ENCODE data around the gene ARMH4.

Gene ARMH4

DNA sequence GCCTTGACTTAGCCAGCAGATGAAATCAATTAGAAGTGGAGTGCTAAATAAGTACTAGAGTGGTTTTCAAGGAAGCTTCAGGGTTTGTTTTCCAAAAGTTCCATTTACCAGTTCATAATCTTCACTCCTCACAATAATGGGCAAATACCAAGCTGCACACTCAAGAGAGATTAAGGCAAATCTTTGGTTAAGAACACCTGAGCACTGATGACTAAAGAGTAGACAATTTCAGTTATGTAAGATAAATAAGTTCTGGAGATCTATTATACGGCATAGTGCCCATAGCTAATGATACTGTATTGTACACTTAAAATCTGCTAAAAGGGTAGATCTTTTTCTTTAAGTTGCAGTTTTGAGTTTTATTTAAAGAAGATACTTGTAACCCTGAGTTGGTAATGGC is 125.0 kb downstream of the ARMH4 start:
- H3K36me3 Mint-ChIP-seq (ENCODE audit: insufficient read depth): no peaks in the 10 kb centered on the region
- no peak for DNase-seq

DNA sequence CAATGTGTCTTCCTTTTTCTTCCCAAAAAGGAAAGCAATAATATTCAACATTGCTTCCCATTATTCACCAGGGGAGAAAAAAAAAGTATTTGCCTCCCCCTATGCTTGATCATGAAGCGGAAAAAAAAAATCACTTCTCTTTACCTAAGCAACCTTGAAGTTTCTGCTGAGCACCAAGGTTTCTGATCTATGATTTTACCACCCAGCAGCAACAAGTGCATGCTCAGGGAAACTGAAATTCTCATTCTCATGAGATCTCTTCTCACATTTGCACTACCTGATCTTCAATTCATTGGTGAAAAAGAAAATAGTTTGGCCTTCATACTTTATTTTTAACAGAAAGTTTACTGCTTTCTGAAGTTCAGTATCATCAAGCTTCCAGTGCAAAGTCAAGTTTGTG is 125.8 kb downstream of the ARMH4 start:
- no peaks in the 10 kb centered on the region for H3K4me1 Mint-ChIP-seq (ENCODE audit: low read depth in 2 of 2)
- no peaks in the 10 kb centered on the region for H3K36me3 Mint-ChIP-seq (ENCODE audit: insufficient read depth)

More for the DNA sequence above, 125.0 kb downstream of the ARMH4 start:
- H3K9me3 Mint-ChIP-seq: no peaks in the 10 kb centered on the region
- H3K4me1 Mint-ChIP-seq (ENCODE audit: low read depth in 2 of 2): no peaks in the 10 kb centered on the region
- no peak for ATAC-seq (replicated peaks)
- H3K27ac Mint-ChIP-seq: no peak overlapping the region
- no peak overlapping the region for H3K4me3 Mint-ChIP-seq
- H3K27me3 Mint-ChIP-seq: peaks cover 9 to 26% of the 10 kb centered on the region in 2 donors

DNA sequence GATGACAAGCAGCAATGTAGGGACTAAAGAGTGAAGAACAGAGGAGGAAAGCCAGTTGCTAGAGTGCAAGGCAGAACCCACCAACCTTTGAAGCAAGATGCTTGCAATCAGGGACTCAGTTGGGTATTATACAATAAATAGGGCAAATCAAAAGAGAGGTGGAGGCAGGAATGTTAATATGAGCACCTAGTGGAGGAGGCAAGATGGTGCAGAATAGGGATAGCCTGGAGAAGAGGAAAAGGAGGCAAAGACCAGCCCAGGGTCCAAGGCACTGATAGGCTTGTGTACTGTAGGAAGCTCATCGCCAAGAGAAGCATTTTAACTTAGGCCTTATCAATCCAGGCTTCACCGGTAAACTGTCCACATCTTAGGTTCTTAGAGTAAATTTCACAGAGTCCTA is 137.2 kb downstream of the ARMH4 start:
- Mint-ChIP-seq H3K9me3 (peaks cover 0 to 1% of the 10 kb centered on the region in 2 donors), H3K4me3 (no peak overlapping the region), H3K27ac (no peak overlapping the region), H3K4me1 (ENCODE audit: low read depth in 2 of 2) (no peaks in the 10 kb centered on the region), H3K27me3 (no peaks in the 10 kb centered on the region), H3K36me3 (ENCODE audit: insufficient read depth) (no peaks in the 10 kb centered on the region)
- DNase-seq (no peak), ATAC-seq (replicated peaks) (no peak)

More for the DNA sequence above, 125.8 kb downstream of the ARMH4 start:
- Mint-ChIP-seq H3K27me3 (peaks cover 6 to 26% of the 10 kb centered on the region in 2 donors), H3K9me3 (no peaks in the 10 kb centered on the region), H3K4me3 (no peak overlapping the region), H3K27ac (no peak overlapping the region)
- no peak for ATAC-seq (replicated peaks)
- DNase-seq: no peak

DNA sequence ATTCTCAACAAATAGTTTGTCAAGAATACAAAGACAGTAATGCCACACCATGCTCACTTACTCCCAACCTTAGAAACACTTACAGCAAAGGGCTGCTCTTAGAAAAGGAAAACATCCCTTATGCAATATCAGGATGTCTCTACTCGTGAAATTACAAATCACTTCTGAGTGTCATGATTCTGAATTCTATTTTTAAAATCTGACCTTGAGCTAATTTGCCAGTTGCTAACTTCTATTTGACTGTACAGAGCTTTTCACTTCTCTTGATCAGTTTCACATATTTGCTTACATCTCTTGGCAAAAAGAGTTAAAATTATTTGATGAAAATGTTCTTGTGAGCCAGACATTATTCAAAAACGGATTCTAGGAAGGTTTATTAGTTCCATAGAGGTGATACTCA is 149.4 kb downstream of the ARMH4 start:
- Mint-ChIP-seq H3K36me3 (ENCODE audit: insufficient read depth) (no peaks in the 10 kb centered on the region), H3K9me3 (no peaks in the 10 kb centered on the region), H3K27ac (no peak overlapping the region), H3K27me3 (peaks cover 25 to 30% of the 10 kb centered on the region in 2 donors), H3K4me3 (no peak overlapping the region), H3K4me1 (ENCODE audit: low read depth in 2 of 2) (no peaks in the 10 kb centered on the region)
- ATAC-seq (replicated peaks) (no peak), DNase-seq (no peak)

DNA sequence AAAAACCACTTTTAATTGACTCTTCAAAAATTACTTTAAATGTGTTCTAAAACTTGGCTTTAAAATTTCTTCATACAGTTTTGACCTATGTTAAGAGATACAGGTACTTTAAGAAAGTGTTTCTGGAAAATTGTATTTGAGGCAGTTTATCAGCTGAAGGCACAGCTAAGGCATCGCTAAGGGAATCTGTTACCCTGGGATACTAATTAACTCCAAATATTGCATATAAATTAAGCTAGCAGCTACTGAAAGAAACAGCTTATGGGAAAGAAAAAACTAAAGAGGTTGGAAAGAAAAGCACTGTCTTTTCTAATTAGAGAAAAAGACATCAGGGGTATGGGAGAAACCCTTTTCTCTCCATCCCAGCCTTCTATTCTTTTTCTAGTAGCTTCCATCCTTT is 152.0 kb downstream of the ARMH4 start:
- H3K4me1 Mint-ChIP-seq (ENCODE audit: low read depth in 2 of 2): no peaks in the 10 kb centered on the region
- peaks cover 16 to 24% of the 10 kb centered on the region in 2 donors for H3K27me3 Mint-ChIP-seq
- no peaks in the 10 kb centered on the region for H3K36me3 Mint-ChIP-seq (ENCODE audit: insufficient read depth)
- H3K9me3 Mint-ChIP-seq: no peaks in the 10 kb centered on the region
- no peak overlapping the region for H3K27ac Mint-ChIP-seq
- H3K4me3 Mint-ChIP-seq: no peak overlapping the region
- DNase-seq: no peak
- ATAC-seq (replicated peaks): no peak

DNA sequence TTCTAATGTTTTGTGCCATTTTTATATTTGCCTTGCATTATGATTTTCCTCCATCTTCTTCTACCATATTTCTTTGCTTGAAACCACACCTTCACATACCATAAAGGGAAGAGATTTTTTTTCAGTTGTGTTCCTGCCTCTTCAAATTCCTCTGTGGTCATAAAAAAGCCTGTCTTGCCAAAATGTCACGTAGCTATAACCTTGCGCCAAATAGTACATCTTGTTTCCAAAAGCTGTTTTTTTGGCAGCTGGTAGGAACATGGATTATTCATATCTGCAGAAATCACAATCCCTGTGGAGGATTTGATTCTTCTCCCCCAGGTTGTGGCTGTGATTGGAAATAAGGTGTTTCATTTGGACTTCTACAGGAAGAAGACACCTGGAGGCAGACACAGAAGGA is 152.5 kb downstream of the ARMH4 start:
- Mint-ChIP-seq H3K27ac (no peak overlapping the region), H3K36me3 (ENCODE audit: insufficient read depth) (no peaks in the 10 kb centered on the region), H3K9me3 (no peaks in the 10 kb centered on the region), H3K4me1 (ENCODE audit: low read depth in 2 of 2) (no peaks in the 10 kb centered on the region), H3K4me3 (no peak overlapping the region), H3K27me3 (peaks cover 16 to 24% of the 10 kb centered on the region in 2 donors)
- DNase-seq (no peak), ATAC-seq (replicated peaks) (no peak)

DNA sequence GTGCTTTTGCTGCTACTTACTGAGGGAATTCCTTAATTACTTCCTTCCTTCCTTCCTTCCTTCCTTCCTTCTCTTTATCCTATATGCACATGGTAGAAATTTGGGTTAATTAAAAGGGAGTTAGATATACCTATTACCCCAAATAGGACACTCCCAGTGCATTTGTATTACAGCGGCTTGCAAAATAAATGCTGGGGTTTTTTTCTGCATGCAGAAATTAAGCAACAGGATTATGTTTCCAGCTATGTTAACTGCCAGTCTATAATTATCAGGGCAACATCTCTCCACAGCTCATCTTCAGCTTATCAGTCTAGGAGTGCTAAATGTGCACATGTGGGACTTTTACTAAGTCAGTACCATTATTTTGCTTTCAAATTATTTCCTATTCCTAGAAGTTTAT is 153.2 kb downstream of the ARMH4 start:
- ATAC-seq (replicated peaks): no peak
- Mint-ChIP-seq H3K9me3 (no peaks in the 10 kb centered on the region), H3K27me3 (peaks cover 16 to 24% of the 10 kb centered on the region in 2 donors), H3K36me3 (ENCODE audit: insufficient read depth) (no peaks in the 10 kb centered on the region), H3K4me3 (no peak overlapping the region), H3K4me1 (ENCODE audit: low read depth in 2 of 2) (no peaks in the 10 kb centered on the region), H3K27ac (no peak overlapping the region)
- DNase-seq: no peak

DNA sequence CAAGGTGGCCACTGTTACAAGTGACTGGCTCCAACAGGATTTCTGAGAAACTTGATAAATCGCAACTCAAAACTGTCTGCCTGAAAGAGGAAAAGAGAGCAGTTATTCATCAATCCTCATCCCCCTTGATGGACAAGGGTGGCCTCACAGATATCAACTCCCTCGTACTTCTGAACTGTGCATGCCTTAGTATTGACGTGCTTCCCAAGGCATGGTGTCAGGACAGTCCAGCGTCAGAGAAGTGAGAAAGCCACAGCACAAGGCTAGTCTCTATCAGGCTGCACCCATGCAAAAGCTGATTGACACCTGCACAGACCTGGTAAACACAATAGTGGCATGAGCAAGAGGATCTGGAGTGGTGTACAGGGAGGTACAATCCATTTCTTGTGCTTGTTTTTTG is 160.7 kb downstream of the ARMH4 start:
- no peak for ATAC-seq (replicated peaks)
- no peak overlapping the region for H3K27ac Mint-ChIP-seq
- H3K4me3 Mint-ChIP-seq: no peak overlapping the region
- no peak for DNase-seq
- peaks cover 6 to 20% of the 10 kb centered on the region in 2 donors for H3K27me3 Mint-ChIP-seq
- no peaks in the 10 kb centered on the region for H3K9me3 Mint-ChIP-seq
- H3K4me1 Mint-ChIP-seq (ENCODE audit: low read depth in 2 of 2): no peaks in the 10 kb centered on the region
- H3K36me3 Mint-ChIP-seq (ENCODE audit: insufficient read depth): no peaks in the 10 kb centered on the region

DNA sequence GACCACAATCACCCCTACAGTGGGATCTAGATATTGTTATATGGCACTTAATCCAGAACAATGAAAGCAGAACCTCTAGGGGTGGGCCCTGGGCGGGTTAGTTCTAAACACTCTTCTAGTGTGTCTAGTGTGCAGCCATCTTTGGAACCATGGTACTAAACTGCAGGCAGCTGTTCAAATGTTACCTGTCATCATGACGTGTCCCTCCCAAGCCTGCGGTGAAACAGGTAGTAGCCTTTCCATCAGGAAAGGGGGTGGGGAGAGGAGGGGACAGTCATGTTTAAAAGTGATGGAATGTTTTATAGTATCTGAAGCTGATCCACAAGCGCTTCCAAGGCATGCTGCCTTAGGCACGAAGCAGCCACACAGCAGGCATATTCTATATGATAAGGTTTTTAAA is 163.6 kb downstream of the ARMH4 start:
- peaks cover 6 to 31% of the 10 kb centered on the region in 2 donors for H3K27me3 Mint-ChIP-seq
- H3K4me1 Mint-ChIP-seq (ENCODE audit: low read depth in 2 of 2): no peaks in the 10 kb centered on the region
- no peaks in the 10 kb centered on the region for H3K9me3 Mint-ChIP-seq
- no peak overlapping the region for H3K4me3 Mint-ChIP-seq
- H3K36me3 Mint-ChIP-seq (ENCODE audit: insufficient read depth): no peaks in the 10 kb centered on the region
- H3K27ac Mint-ChIP-seq: no peak overlapping the region
- DNase-seq (no peak), ATAC-seq (replicated peaks) (no peak)

DNA sequence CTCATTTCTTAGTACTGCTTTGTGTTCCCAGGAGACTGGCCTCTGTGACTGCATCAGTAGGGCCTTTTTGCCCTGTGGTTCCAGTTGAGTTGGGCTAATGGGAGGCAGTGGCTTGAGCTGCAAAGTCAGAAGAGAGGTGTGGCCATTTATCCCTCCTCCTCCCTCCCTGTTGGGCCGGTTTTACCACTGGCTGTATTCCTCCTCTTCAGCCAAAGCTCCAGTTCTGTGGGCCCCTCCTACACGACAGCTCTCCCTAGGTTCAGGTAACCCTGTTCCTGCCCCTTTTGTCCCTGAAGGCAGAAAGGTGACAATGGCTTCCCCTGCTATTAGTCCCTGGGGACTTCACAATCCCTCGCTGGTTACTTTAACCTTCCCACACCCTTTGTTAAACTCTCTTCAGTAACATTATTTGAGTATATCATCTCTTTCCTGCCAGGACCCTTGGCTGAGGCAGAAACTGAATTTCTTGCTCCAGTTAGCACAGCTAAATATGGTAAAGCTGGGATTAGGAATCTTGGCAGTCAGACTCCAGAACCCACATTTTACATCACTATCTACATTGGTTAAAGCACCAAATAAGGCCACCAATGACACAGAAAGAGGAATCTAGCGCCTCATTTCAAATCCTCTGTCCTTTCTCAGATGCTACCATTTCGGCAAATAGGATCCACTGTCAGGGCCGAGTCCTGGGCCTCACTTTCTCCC is 164.3 kb downstream of the ARMH4 start:
- H3K36me3 Mint-ChIP-seq (ENCODE audit: insufficient read depth): no peaks in the 10 kb centered on the region
- no peaks in the 10 kb centered on the region for H3K9me3 Mint-ChIP-seq
- peaks cover 6 to 38% of the 10 kb centered on the region in 2 donors for H3K27me3 Mint-ChIP-seq
- no peaks in the 10 kb centered on the region for H3K4me1 Mint-ChIP-seq (ENCODE audit: low read depth in 2 of 2)
- no peak for ATAC-seq (replicated peaks)
- no peak overlapping the region for H3K27ac Mint-ChIP-seq
- no peak for DNase-seq
- H3K4me3 Mint-ChIP-seq: no peak overlapping the region

DNA sequence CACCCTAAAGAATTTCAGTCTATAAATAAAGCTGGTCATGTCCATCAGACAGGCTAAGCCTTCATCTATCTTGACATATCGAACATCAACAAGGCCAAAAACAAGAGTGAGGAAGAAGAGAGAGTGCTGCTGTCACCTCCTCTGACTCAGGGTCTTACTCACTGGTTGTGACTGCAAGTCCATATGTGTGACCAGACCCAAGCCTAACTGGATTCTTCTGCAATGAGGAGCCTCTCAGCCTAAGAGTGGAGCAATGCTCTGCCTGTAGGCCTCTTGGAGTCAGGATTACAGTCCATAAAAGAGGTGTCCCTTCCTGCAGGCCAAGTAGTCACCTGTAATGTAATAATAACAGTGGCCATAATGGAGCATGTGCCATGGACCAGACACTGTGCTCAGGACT is 165.0 kb downstream of the ARMH4 start:
- ATAC-seq (replicated peaks) (no peak), DNase-seq (no peak)
- no peaks in the 10 kb centered on the region for H3K9me3 Mint-ChIP-seq
- no peak overlapping the region for H3K4me3 Mint-ChIP-seq
- no peaks in the 10 kb centered on the region for H3K4me1 Mint-ChIP-seq (ENCODE audit: low read depth in 2 of 2)
- H3K27ac Mint-ChIP-seq: no peak overlapping the region
- peaks cover 6 to 35% of the 10 kb centered on the region in 2 donors for H3K27me3 Mint-ChIP-seq
- no peaks in the 10 kb centered on the region for H3K36me3 Mint-ChIP-seq (ENCODE audit: insufficient read depth)

DNA sequence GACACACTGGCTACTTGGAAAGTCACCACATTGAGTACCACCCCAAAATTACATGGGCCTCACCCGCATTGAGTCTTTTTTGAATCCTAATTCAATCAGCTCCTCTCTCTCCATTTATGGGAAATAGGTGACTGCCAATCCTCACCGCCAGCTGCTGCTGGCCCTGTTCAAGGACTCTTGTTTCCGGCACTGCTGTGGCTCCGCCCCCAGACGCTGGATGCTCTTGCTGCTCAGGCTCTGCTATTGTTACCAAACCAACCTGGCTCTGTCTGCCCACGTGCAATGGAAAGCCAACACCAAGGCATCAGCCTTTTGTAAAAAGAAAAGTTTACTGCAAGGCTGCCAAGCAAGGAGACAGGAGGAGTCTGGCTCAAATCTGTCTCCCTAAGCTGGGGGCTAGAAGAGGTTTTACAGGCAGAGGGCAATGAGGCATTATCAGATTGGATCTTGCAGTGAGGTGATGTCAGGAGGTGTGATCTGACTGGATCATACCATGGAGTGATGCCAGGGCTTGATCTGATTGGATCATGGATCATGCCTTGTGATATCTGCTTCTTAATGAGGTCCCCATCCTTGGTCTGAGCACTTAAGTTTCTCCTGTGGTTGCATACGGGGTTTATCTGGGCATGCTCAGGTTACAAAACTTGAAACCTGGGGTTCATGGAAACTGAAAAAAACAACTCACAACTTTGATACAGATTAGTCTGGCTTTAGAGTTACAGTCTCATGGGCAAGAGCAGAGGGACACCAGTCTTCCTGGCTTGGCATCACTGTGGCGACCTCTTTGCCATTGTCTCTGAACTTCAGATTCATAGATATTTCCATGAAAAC is 169.0 kb downstream of the ARMH4 start:
- Mint-ChIP-seq H3K27me3 (peaks cover 5 to 25% of the 10 kb centered on the region in 2 donors), H3K27ac (no peak overlapping the region), H3K36me3 (ENCODE audit: insufficient read depth) (no peaks in the 10 kb centered on the region), H3K9me3 (no peaks in the 10 kb centered on the region), H3K4me3 (no peak overlapping the region), H3K4me1 (ENCODE audit: low read depth in 2 of 2) (no peaks in the 10 kb centered on the region)
- ATAC-seq (replicated peaks) (no peak), DNase-seq (no peak)

DNA sequence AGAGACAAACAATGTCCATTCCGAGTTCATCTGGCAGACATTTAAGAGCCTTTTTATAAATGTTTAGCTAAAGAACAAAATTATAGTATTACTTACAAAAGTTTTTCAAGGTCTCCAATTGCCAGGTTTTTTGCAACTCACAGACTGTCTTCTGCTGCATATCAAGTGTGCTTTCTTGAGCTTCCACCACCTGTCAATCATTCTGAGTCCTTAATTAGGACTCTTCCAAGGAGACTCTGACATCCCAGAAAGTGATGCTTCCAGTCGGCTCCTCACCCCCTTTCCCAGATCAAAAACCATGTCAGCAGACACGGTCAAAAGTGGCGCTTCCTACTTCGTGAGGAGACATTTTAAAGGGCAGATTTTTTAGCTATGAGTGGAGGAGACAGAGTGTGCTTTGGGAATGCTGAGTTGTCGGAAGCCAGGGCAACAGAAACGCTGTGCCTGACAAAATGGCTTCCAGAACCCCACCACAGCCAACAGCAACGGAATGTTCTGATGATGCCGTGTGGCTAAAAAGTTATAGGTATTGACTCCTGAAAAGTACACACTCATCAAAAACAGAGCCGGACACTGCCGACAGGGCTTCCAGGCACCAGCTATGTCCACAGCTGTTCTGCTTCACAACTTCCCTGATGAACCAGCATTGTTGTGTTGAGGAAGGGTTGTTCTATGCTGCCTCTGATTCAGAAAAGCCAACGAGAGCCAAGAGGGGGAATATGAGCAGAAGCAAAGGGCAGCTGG is 170.0 kb downstream of the ARMH4 start:
- Mint-ChIP-seq H3K27me3 (peaks cover 0 to 25% of the 10 kb centered on the region in 2 donors), H3K9me3 (no peaks in the 10 kb centered on the region), H3K27ac (no peak overlapping the region), H3K4me3 (no peak overlapping the region), H3K36me3 (ENCODE audit: insufficient read depth) (no peaks in the 10 kb centered on the region), H3K4me1 (ENCODE audit: low read depth in 2 of 2) (no peaks in the 10 kb centered on the region)
- DNase-seq (no peak), ATAC-seq (replicated peaks) (no peak)

All from effector memory CD8-positive, alpha-beta T cell (primary cell).